Chondrocyte (in vitro differentiated cells): ENCODE results near the gene RIT1. TPM values are rescaled to one million over a fixed set of nuclear protein-coding genes. Genes with fewer than 3 reads are reported as not detected.
"Not testable (repeated sequence)": the region's sequence is repeated elsewhere in the genome, so short reads cannot be mapped to it uniquely, and the experiment has no call there.

Experiments used
- DNase-seq: peaks from one replicate; pipeline ENCODE4 v3.0.0; 2021; ENCODE audit warnings: mixed read lengths, low spot score
- H3K27ac Mint-ChIP-seq: one replicate; pipeline ENCODE4 v1.8.0; 2021; ENCODE audit warnings: mild to moderate bottlenecking, moderate library complexity, mixed read lengths; ENCODE audit not compliant: unreplicated experiment
- H3K27me3 Mint-ChIP-seq: 2 replicates; pipeline ENCODE4 v1.8.0; 2021; ENCODE audit warnings: low read depth, mixed read lengths
- H3K36me3 Mint-ChIP-seq: 2 replicates; pipeline ENCODE4 v1.8.0; 2021; ENCODE audit warnings: low read depth, mixed read lengths
- H3K4me1 Mint-ChIP-seq: 2 replicates; pipeline ENCODE4 v1.8.0; 2021; ENCODE audit warnings: low read depth, mild to moderate bottlenecking, mixed read lengths
- H3K4me3 Mint-ChIP-seq: one replicate; pipeline ENCODE4 v1.8.0; 2021; ENCODE audit warnings: mild to moderate bottlenecking, moderate library complexity, mixed read lengths; ENCODE audit not compliant: unreplicated experiment
- H3K9me3 Mint-ChIP-seq: 2 replicates; pipeline ENCODE4 v1.8.0; 2021; ENCODE audit warnings: low read depth, mixed read lengths
- CTCF ChIP-seq: fragments of 200-600 bp; sonication (generic); IDR thresholded peaks from 2 replicates; pipeline ENCODE4 v1.5.0; 2021; ENCODE audit warnings: antibody characterized with exemption, mild to moderate bottlenecking, moderate library complexity
- total RNA-seq: library from RNA; stranded (reverse); gene quantifications from 3 replicates; pipeline ENCODE4 v1.2.1, GENCODE V29; 2021

Gene RIT1
- total RNA-seq, 1 donor from 2014 or later: 51.4 TPM

- peaks cover 7% of the 10 kb centered on the region for H3K36me3 Mint-ChIP-seq
- H3K27me3 Mint-ChIP-seq: no peaks in the 10 kb centered on the region
- H3K4me1 Mint-ChIP-seq: peaks cover 37% of the 10 kb centered on the region
- TF ChIP-seq CTCF: peak; percentile 41
- H3K9me3 Mint-ChIP-seq: no peaks in the 10 kb centered on the region
- DNase-seq: peak; percentile 97
- peak within 1 kb of the TSS; percentile 28 for H3K4me3 Mint-ChIP-seq
- H3K27ac Mint-ChIP-seq: peak within 1 kb of the TSS; percentile 27
Observed at GRCh38 chr1:155934097-155934935, 23.2 kb upstream of the RIT1 start, which contains the start of gene KHDC4. Gene KHDC4 (minus strand): TSS chr1:155934413. CDS start chr1:155934373, 40 bp downstream.

- H3K27me3 Mint-ChIP-seq: no peaks in the 10 kb centered on the region
- H3K4me3 Mint-ChIP-seq: no peak overlapping the region
- peaks cover 11% of the 10 kb centered on the region for H3K36me3 Mint-ChIP-seq
- H3K9me3 Mint-ChIP-seq: no peaks in the 10 kb centered on the region
- no peak overlapping the region for H3K27ac Mint-ChIP-seq
- no peak for TF ChIP-seq CTCF
- peaks cover 38% of the 10 kb centered on the region for H3K4me1 Mint-ChIP-seq
- DNase-seq: no peak
Observed at GRCh38 chr1:155933591-155934096, 22.5 kb upstream of the RIT1 start.

GRCh38 chr1:155932487-155932886, 21.3 kb upstream of the RIT1 start:
- no peak for DNase-seq
- Mint-ChIP-seq H3K27ac (peak overlapping the region; percentile 41), H3K27me3 (no peaks in the 10 kb centered on the region), H3K4me3 (peak overlapping the region; percentile 46), H3K9me3 (no peaks in the 10 kb centered on the region), H3K4me1 (peaks cover 30% of the 10 kb centered on the region), H3K36me3 (peaks cover 15% of the 10 kb centered on the region)
- no peak for TF ChIP-seq CTCF

GRCh38 chr1:155932081-155932480, 20.9 kb upstream of the RIT1 start:
- peaks cover 30% of the 10 kb centered on the region for H3K4me1 Mint-ChIP-seq
- no peaks in the 10 kb centered on the region for H3K27me3 Mint-ChIP-seq
- H3K36me3 Mint-ChIP-seq: peaks cover 18% of the 10 kb centered on the region
- peak overlapping the region; percentile 12 for H3K4me3 Mint-ChIP-seq
- TF ChIP-seq CTCF: no peak
- no peak for DNase-seq
- H3K27ac Mint-ChIP-seq: peak overlapping the region; percentile 69
- H3K9me3 Mint-ChIP-seq: no peaks in the 10 kb centered on the region

GRCh38 chr1:155931332-155932038, 20.3 kb upstream of the RIT1 start:
- TF ChIP-seq CTCF: no peak
- no peak for DNase-seq
- H3K36me3 Mint-ChIP-seq: peaks cover 24% of the 10 kb centered on the region
- H3K9me3 Mint-ChIP-seq: no peaks in the 10 kb centered on the region
- peaks cover 30% of the 10 kb centered on the region for H3K4me1 Mint-ChIP-seq
- H3K27ac Mint-ChIP-seq: peak overlapping the region; percentile 90
- H3K4me3 Mint-ChIP-seq: peak overlapping the region; percentile 65
- no peaks in the 10 kb centered on the region for H3K27me3 Mint-ChIP-seq

GRCh38 chr1:155930725-155931124, 19.6 kb upstream of the RIT1 start:
- H3K27me3 Mint-ChIP-seq, H3K9me3 Mint-ChIP-seq, DNase-seq: not testable (repeated sequence)
- Mint-ChIP-seq H3K4me1 (peaks cover 30% of the 10 kb centered on the region), H3K27ac (peak overlapping the region; percentile 90), H3K36me3 (peaks cover 27% of the 10 kb centered on the region), H3K4me3 (peak overlapping the region; percentile 65)
